ENCODE measurements around the gene ECSIT. TPM values are rescaled to one million over a fixed set of nuclear protein-coding genes. Genes with fewer than 3 reads are reported as not detected.

Gene ECSIT
- total RNA-seq, 1 experiment from 2014 or later, result 22.3 TPM

GRCh38 chr19:11499220-11499726 lies 29.7 kb downstream of the ECSIT start:
- no peaks in the 10 kb centered on the region for H3K4me1 ChIP-seq
- no peak overlapping the region for H3K4me3 ChIP-seq
- H3K27ac ChIP-seq, result no peak overlapping the region
- no peaks in the 10 kb centered on the region for H3K9me3 ChIP-seq (replicated peaks)
- no peaks in the 10 kb centered on the region for H3K27me3 ChIP-seq
- no peaks in the 10 kb centered on the region for H3K36me3 ChIP-seq
- DNase-seq, result no peak

- DNase-seq, result peak; percentile 52 to 64
- no peaks in the 10 kb centered on the region for H3K36me3 ChIP-seq
- no peaks in the 10 kb centered on the region for H3K27me3 ChIP-seq
- H3K9me3 ChIP-seq (replicated peaks), result no peaks in the 10 kb centered on the region
- H3K27ac ChIP-seq, result no peak overlapping the region
- H3K4me3 ChIP-seq, result no peak overlapping the region
- no peaks in the 10 kb centered on the region for H3K4me1 ChIP-seq
Observed at GRCh38 chr19:11496391-11497163, 32.4 kb downstream of the ECSIT start.

DNA sequence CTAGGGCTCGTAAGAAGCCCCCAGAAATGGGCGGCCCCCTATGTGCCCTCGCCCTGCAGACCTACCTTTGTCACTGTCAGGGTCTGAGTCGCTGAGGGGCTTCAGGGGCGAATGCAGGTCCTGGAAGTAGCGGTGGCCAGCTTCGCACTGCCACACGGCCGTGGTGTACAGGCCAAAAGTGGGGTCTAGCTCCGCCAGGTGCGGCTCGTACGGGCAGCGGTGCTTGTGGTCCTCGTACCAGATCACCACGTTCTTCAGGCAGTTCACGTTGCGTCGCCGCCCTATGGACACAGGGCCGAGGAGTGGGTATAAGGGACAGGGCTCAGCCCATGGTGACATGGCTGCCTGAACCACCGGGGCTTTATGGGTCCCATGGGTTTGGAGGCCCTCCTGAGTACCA lies 33.0 kb downstream of the ECSIT start:
- no peak overlapping the region for H3K27ac ChIP-seq
- no peaks in the 10 kb centered on the region for H3K36me3 ChIP-seq
- no peaks in the 10 kb centered on the region for H3K4me1 ChIP-seq
- DNase-seq, result no peak
- no peaks in the 10 kb centered on the region for H3K9me3 ChIP-seq (replicated peaks)
- H3K4me3 ChIP-seq, result no peak overlapping the region
- no peaks in the 10 kb centered on the region for H3K27me3 ChIP-seq

DNA sequence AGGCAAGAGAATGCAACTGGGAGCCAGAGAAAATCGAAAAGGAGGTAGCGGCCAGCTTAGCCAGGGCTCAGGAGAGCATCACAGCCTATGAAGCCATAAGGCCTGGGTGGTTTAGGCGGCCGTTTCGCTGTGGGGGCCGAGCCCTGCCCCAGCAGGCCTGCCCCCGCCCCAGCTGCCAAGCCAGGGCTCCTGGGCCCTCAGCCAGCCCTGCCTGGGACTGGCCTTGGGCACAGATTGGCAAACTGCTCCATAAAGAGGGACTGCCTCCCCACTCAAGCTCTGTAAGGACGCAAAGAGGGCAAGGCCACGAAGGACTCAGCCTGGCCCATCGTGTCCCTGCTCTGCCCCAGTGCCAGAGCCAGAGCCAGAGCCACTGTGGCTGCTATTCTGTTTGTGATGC lies 33.5 kb downstream of the ECSIT start:
- Histone ChIP-seq H3K4me1 (no peaks in the 10 kb centered on the region), H3K27ac (no peak overlapping the region), H3K4me3 (no peak overlapping the region), H3K27me3 (no peaks in the 10 kb centered on the region), H3K36me3 (no peaks in the 10 kb centered on the region), H3K9me3 (replicated peaks) (no peaks in the 10 kb centered on the region)
- DNase-seq, result no peak

- DNase-seq, result no peak
- Histone ChIP-seq H3K4me3 (no peak overlapping the region), H3K4me1 (no peaks in the 10 kb centered on the region), H3K27ac (no peak overlapping the region), H3K9me3 (replicated peaks) (no peaks in the 10 kb centered on the region), H3K27me3 (no peaks in the 10 kb centered on the region), H3K36me3 (no peaks in the 10 kb centered on the region)
Observed at GRCh38 chr19:11494634-11495285, 34.2 kb downstream of the ECSIT start.

DNA sequence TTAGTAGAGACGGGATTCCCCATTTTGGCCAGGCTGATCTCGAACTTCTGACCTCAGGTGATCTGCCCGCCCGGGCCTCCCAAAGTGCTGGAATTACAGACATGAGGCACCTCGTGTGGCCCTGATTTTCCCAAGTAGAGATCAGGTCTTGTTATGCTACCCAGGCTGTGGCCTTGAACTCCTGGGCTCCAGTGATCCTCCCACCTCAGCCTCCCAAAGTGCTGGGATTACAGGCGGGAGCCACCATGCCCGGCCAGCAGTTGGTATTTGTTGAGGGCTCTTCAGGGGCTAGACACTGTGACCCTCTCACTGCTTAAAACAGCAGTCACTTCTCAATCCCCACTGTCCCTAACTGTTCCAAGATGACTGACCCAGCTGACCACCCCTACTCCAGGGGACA lies 39.6 kb downstream of the ECSIT start:
- Histone ChIP-seq H3K27me3 (no peaks in the 10 kb centered on the region), H3K9me3 (replicated peaks) (no peaks in the 10 kb centered on the region), H3K36me3 (no peaks in the 10 kb centered on the region), H3K27ac (no peak overlapping the region), H3K4me1 (no peaks in the 10 kb centered on the region), H3K4me3 (no peak overlapping the region)
- no peak for DNase-seq

DNA sequence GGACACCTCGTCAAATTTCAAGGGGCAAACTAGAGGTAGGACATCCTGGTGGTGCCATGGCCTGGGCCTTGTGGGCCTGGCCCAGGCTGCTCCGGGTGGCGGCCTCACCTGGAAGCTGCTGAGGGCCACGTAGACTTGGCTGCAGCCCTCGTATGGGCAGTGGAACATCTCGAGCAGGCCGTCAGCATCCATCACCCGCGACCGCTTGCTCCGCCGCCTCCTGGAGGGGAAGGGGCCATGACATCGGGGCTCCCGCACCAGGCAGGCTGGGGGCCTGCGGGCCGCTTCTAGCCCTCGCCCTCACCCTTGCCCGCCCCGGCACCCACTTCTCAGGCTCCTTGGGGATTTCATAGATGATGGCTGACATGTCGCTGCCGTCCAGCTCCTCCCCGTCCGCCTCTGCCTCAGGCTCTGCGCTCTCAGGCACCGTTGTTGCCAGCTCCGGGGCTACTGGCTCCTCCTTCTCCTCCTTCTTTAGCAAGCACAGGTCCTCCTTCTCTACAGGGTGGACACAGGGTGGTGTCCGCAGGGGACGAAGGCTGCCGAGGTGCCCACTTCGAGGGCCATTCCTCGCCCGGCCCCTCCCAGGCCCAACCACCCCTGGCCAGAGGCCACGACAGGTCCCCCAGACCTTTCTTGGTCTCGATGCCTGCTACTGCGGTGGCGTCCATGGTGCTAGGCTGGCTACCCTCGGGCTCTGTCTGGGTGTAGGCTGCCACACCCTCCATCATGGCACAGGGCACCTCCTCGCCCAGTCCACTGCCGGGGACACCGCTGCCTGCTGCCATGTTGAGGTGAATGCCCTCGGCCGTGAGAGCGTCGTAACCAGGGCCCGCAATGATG lies 42.1 kb downstream of the ECSIT start:
- Histone ChIP-seq H3K36me3 (no peaks in the 10 kb centered on the region), H3K4me1 (no peaks in the 10 kb centered on the region), H3K27me3 (no peaks in the 10 kb centered on the region), H3K27ac (no peak overlapping the region), H3K9me3 (replicated peaks) (no peaks in the 10 kb centered on the region), H3K4me3 (no peak overlapping the region)
- DNase-seq, result no peak

GRCh38 chr19:11485245-11485837 lies 43.6 kb downstream of the ECSIT start:
- no peak overlapping the region for H3K27ac ChIP-seq
- H3K36me3 ChIP-seq, result no peaks in the 10 kb centered on the region
- no peaks in the 10 kb centered on the region for H3K27me3 ChIP-seq
- H3K9me3 ChIP-seq (replicated peaks), result no peaks in the 10 kb centered on the region
- no peak overlapping the region for H3K4me3 ChIP-seq
- no peak for DNase-seq
- H3K4me1 ChIP-seq, result no peaks in the 10 kb centered on the region

DNA sequence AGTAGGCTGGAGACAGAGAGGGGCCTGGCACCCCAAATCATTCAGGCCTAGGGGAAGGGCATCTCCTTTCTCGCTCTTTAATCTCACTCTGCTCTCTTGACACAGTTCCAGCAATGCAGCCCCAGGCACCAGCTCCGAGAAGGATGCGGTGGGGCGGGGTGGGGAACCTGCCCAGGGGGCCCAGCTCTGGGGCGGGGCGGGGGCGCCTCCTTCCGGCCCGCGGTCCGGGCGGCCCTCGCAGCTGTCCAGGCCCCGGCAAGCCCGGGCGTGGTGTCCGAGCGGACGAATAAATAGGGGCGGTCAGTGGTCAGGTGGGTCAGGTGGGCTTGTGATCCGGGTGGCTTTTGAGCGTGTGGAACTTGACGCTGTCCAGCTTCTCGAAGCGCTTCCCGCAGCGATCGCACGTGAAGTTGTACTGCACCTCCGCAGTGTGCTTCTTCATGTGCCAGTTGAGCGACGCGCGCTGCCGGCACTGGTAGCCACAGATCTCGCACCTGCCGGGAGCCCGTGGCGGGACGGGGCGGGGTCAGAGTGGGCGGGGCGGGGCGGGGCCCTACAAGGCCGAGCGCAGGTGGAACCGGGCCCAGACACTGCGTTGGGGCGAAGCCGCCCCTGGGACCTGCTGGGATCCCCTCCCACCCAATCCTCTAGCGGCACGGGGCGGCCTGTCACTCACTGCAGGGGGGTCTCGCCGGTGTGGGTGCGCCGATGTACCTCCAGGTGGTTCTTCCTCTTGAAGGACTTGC lies 45.4 kb downstream of the ECSIT start:
- no peak overlapping the region for H3K27ac ChIP-seq
- H3K27me3 ChIP-seq, result no peaks in the 10 kb centered on the region
- H3K4me3 ChIP-seq, result no peak overlapping the region
- H3K4me1 ChIP-seq, result no peaks in the 10 kb centered on the region
- no peak for DNase-seq
- H3K36me3 ChIP-seq, result no peaks in the 10 kb centered on the region
- H3K9me3 ChIP-seq (replicated peaks), result no peaks in the 10 kb centered on the region

- no peaks in the 10 kb centered on the region for H3K4me1 ChIP-seq
- no peak for DNase-seq
- no peak overlapping the region for H3K27ac ChIP-seq
- H3K27me3 ChIP-seq, result no peaks in the 10 kb centered on the region
- no peak overlapping the region for H3K4me3 ChIP-seq
- H3K36me3 ChIP-seq, result no peaks in the 10 kb centered on the region
- no peaks in the 10 kb centered on the region for H3K9me3 ChIP-seq (replicated peaks)
Observed at GRCh38 chr19:11482384-11483050, 46.4 kb downstream of the ECSIT start.

DNA sequence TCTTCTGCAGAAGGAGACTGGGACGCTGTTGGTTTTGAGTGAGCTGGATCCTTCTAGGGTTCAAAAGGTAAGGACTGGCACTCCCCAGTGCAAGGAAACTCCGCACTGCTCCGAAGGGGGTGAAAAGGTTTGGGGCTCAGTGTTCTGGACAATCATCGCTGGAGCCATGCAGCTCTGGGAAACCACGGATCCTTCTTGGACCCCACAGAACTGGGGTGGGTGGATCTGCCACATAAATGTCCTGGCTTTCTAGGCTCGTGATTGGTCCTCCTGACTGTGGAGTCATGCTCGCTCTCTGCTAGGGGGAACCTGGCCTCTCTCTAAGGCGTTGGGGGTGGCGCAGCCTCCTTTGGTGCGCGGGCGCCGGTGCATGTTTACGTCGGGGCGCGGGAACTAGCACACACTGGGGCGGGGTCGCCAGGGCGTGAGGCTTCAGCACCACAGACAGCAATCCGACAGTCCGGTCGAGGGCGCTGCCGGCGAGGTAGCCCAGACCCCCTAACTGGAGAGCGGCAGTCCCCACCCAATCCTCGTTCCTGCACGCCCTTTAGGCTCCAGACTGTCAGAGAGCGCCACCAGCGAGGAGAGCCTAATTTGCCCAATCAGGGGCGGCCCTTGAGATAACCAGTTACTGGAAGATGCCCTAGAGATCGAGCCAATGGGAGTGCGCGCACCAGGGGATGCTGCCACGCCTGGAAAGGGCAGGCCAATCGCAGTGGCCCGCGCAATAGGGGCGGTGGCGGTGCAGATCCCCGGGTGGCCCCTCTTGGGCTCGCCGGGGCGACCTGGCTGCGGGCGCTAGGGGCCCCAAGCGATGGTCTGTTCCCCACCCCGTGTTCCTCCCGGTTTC lies 47.2 kb downstream of the ECSIT start:
- DNase-seq, result no peak
- Histone ChIP-seq H3K27me3 (no peaks in the 10 kb centered on the region), H3K27ac (no peak overlapping the region)

GRCh38 chr19:11480715-11481533 lies 48.0 kb downstream of the ECSIT start, which contains the start of gene ELAVL3:
Gene ELAVL3, minus strand, starts transcription at chr19:11481046. Its CDS starts 438 bp downstream, at chr19:11480608.
- Histone ChIP-seq H3K27me3 (no peaks in the 10 kb centered on the region), H3K36me3 (no peaks in the 10 kb centered on the region), H3K4me3 (no peak within 1 kb of the TSS), H3K27ac (no peak within 1 kb of the TSS), H3K9me3 (replicated peaks) (no peaks in the 10 kb centered on the region), H3K4me1 (no peaks in the 10 kb centered on the region)
- DNase-seq, result no peak

More for the DNA sequence above, 47.2 kb downstream of the ECSIT start:
- no peaks in the 10 kb centered on the region for H3K36me3 ChIP-seq
- H3K9me3 ChIP-seq (replicated peaks), result no peaks in the 10 kb centered on the region
- H3K4me1 ChIP-seq, result no peaks in the 10 kb centered on the region
- no peak overlapping the region for H3K4me3 ChIP-seq

All from SJCRH30 (cell line).